Measurements from ENCODE around the gene IFT27. TPM values are rescaled to one million over a fixed set of nuclear protein-coding genes. Genes with fewer than 3 reads are reported as not detected.

The IFT27 gene
- total RNA-seq, 1 experiment from 2014 or later = 23.2 TPM

GRCh38 chr22:36725366-36726006 is 50.4 kb downstream of the IFT27 start:
- H3K4me2 ChIP-seq (ENCODE audit: low read length) = no peak overlapping the region
- H3K9me3 ChIP-seq (ENCODE audit: control insufficient read depth in 1 of 2, insufficient read depth in 1 of 2, low read depth in 1 of 2, low read length in 2 of 2) = no peaks in the 10 kb centered on the region
- TF ChIP-seq FOSL1 (IDR thresholded peaks at IDR 0.05; ENCODE audit: low read depth) (no peak), EZH2phosphoT487 (IDR thresholded peaks at IDR 0.05; ENCODE audit: borderline replicate concordance) (no peak), REST (IDR thresholded peaks at IDR 0.05; ENCODE audit: low read depth) (no peak), ZNF274 (IDR thresholded peaks at IDR 0.05; ENCODE audit: low read depth, low read length) (no peak), CEBPB (IDR thresholded peaks at IDR 0.05; ENCODE audit: low read depth) (no peak), ATF3 (IDR thresholded peaks at IDR 0.05) (no peak), SP1 (IDR thresholded peaks at IDR 0.05; ENCODE audit: low read depth) (no peak), SIN3A (IDR thresholded peaks at IDR 0.05; ENCODE audit: low read depth) (no peak), ZBTB33 (IDR thresholded peaks at IDR 0.05; ENCODE audit: extremely low read depth, insufficient replicate concordance, low read length) (no peak), SRF (IDR thresholded peaks at IDR 0.05; ENCODE audit: low read depth) (no peak), MAX (IDR thresholded peaks at IDR 0.05) (no peak), EZH2 (IDR thresholded peaks at IDR 0.05) (no peak), POLR2A (IDR thresholded peaks at IDR 0.05; ENCODE audit: borderline replicate concordance, extremely low read depth, insufficient read depth, insufficient read length) (no peak), CBX3 (IDR thresholded peaks at IDR 0.05; ENCODE audit: low read depth) (no peak), ELF1 (IDR thresholded peaks at IDR 0.05; ENCODE audit: borderline replicate concordance, low read depth) (no peak), ZFX (IDR thresholded peaks at IDR 0.05) (no peak), POLR2AphosphoS5 (IDR thresholded peaks at IDR 0.05; ENCODE audit: low read depth, low read length) (no peak), RAD21 (IDR thresholded peaks at IDR 0.05; ENCODE audit: low read depth) (no peak), JUND (IDR thresholded peaks at IDR 0.05) (no peak), YY1 (IDR thresholded peaks at IDR 0.05; ENCODE audit: extremely low read depth, insufficient replicate concordance, low read depth, low read length) (no peak)
- ATAC-seq (no peak), DNase-seq (ENCODE audit: low read depth, low spot score) (no peak)
- H3K9me2 ChIP-seq (ENCODE audit: insufficient read depth) = no peaks in the 10 kb centered on the region
- no peaks in the 10 kb centered on the region for H4K20me1 ChIP-seq (ENCODE audit: insufficient read depth)
- H3K9ac ChIP-seq (ENCODE audit: low read length) = no peak overlapping the region
- H3K27ac ChIP-seq (ENCODE audit: low read depth, low read length) = no peak overlapping the region
- ChIA-PET RAD21 (ENCODE audit: low non-redundant PET in 1 of 2, low total read pairs in 2 of 2, uncharacterized antibody in 2 of 2, unreplicated experiment in 2 of 2) (no interaction called here), POLR2A (no interaction called here), CTCF (no interaction called here)
- no peaks in the 10 kb centered on the region for H3K79me2 ChIP-seq (ENCODE audit: insufficient read depth, low read length)
- no peaks in the 10 kb centered on the region for H3K36me3 ChIP-seq (ENCODE audit: control insufficient read depth in 1 of 2, insufficient read depth in 2 of 2, low read length in 2 of 2)
- H3K4me3 ChIP-seq (replicated peaks in 1 of 2; ENCODE audit: low read depth in 1 of 2, low read length in 2 of 2) = no peak overlapping the region
- no peak overlapping the region for H2AFZ ChIP-seq (ENCODE audit: low read depth, low read length, poor library complexity, severe bottlenecking)
- no TSS peak for BruUV-seq (replicated peaks)
- H3K4me1 ChIP-seq (ENCODE audit: control insufficient read depth in 1 of 2, insufficient read depth in 2 of 2, low read length in 2 of 2) = no peaks in the 10 kb centered on the region
- intact Hi-C loops (cut with micrococcal nuclease) = no loop called here
- H3K27me3 ChIP-seq (ENCODE audit: insufficient read depth, low read length) = peaks cover 70% of the 10 kb centered on the region

Data from HCT116 (cell line).